Kidney (tissue), 14 donors: ENCODE data around the gene PLA2G6. TPM values are rescaled to one million over a fixed set of nuclear protein-coding genes. Genes with fewer than 3 reads are reported as not detected.

ENCODE experiments used
- DNase-seq, 5 donors: peaks; one replicate each; pipeline ENCODE4 v3.0.0-alpha.2; 2013 to 2020
- FAIRE-seq: peaks from 2 replicates; lab custom pipeline; 2012; peaks lifted over from hg19 to GRCh38; lab: Jason Lieb, UNC
- H3K27ac ChIP-seq, 2 donors: one replicate each; pipeline ENCODE4 v1.7.0; 2013; ENCODE audit warnings: low read depth in 2 of 2, low read length in 2 of 2, inconsistent platforms in 1 of 2
- H3K27me3 ChIP-seq: one replicate; pipeline ENCODE4 v1.7.1; 2013; ENCODE audit warnings: low read length, inconsistent platforms; ENCODE audit not compliant: control insufficient read depth, insufficient read depth
- H3K36me3 ChIP-seq, 3 donors: one replicate each; pipeline versions ENCODE4 v1.7.0 to v1.7.1; 2013; ENCODE audit warnings: low read length in 3 of 3, control low read depth in 1 of 3, inconsistent platforms in 1 of 3; ENCODE audit not compliant: insufficient read depth in 3 of 3, control insufficient read depth in 2 of 3
- H3K4me1 ChIP-seq, 3 donors: one replicate each; pipeline versions ENCODE4 v1.7.0 to v1.7.1; 2013; ENCODE audit warnings: low read length in 3 of 3, inconsistent platforms in 1 of 3, low read depth in 1 of 3; ENCODE audit not compliant: control insufficient read depth in 2 of 3, insufficient read depth in 2 of 3
- H3K4me3 ChIP-seq, 3 donors: one replicate each; pipeline versions ENCODE4 v1.7.0 to v1.8.1; 2013; ENCODE audit warnings: low read length in 3 of 3, control low read depth in 1 of 3, inconsistent platforms in 1 of 3
- H3K9ac ChIP-seq, 3 donors: one replicate each; pipeline versions ENCODE4 v1.7.0 to v1.7.1; 2013; ENCODE audit warnings: low read length in 3 of 3, control low read depth in 1 of 3, inconsistent platforms in 1 of 3
- H3K9me3 ChIP-seq, 3 donors: one replicate each; pipeline versions ENCODE4 v1.7.0 to v1.7.1; 2013; ENCODE audit warnings: low read length in 3 of 3, control low read depth in 1 of 3, inconsistent platforms in 1 of 3; ENCODE audit not compliant: control insufficient read depth in 2 of 3, insufficient read depth in 1 of 3
- intact Hi-C: fragments of 100-400 bp; cut with DNase I; formaldehyde crosslinking; loops from one replicate; pipeline ENCODE4 v1.11.1; 2022
- polyA plus RNA-seq: library from polyadenylated mRNA; stranded (reverse); fragments of 350-450 nt; fragmentation: Illumina TruSeq; extraction: RNeasy Lipid Tissue Mini Kit (QIAGEN cat#74804); gene quantifications from one replicate; pipeline ENCODE4 v1.2.3, GENCODE V29; 2014; ENCODE audit warnings: low read depth, low replicate concordance; ENCODE audit not compliant: insufficient read depth
- total RNA-seq: library from RNA; stranded (reverse); fragmentation: NEBNext Ultra II Directional; extraction: Animal tissue kit (Norgen Biotek cat#: 25700); gene quantifications from one replicate; pipeline ENCODE4 v1.2.1, GENCODE V29; 2021
- TF ChIP-seq, protein P1 (sequence below): IDR thresholded peaks from 3 replicates; pipeline ENCODE4 v1.5.1; 2012; ENCODE audit warnings: mild to moderate bottlenecking, moderate library complexity, borderline replicate concordance; ENCODE audit not compliant: insufficient read depth; ENCODE audit errors: extremely low read depth
- donor health status: control.
- donor health status: control.
- donor health status: control.
- donor health status: control.
- donor health status: control.
- donor health status: DM: yes; HTN: yes; CAD: no.
- donor health status: Normal renal cell carcinoma (clear cell type).

The PLA2G6 gene
- total and polyA plus RNA-seq, 2 donors from 2014 or later: 26.6 to 61.6 TPM

DNA sequence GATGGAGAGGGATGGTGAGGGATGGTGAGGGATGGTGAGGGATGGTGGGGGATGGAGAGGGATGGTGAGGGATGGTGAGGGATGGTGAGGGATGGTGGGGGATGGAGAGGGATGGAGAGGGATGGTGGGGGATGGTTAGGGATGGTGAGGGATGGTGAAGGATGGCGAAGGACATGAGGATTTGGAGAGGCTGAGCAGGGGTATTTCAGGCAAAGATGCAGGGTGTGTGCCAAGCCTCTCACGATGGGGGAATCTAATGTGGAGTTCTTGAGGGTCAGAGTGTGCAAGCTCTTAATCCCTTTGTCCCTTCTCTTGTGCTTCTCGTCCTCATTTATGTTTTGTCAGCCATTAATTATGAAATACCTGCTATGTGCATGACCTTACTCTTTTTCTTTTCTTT is 7.5 kb upstream of the PLA2G6 start:
- intact Hi-C loops: no loop called here
- Histone ChIP-seq H3K9me3 (no peaks in the 10 kb centered on the region), H3K27ac (no peak overlapping the region), H3K4me1 (peaks cover 0 to 2% (median 0%) of the 10 kb centered on the region in 3 donors), H3K9ac (no peak overlapping the region), H3K36me3 (no peaks in the 10 kb centered on the region), H3K27me3 (no peaks in the 10 kb centered on the region), H3K4me3 (no peak overlapping the region)
- TF ChIP-seq, protein P1, sequence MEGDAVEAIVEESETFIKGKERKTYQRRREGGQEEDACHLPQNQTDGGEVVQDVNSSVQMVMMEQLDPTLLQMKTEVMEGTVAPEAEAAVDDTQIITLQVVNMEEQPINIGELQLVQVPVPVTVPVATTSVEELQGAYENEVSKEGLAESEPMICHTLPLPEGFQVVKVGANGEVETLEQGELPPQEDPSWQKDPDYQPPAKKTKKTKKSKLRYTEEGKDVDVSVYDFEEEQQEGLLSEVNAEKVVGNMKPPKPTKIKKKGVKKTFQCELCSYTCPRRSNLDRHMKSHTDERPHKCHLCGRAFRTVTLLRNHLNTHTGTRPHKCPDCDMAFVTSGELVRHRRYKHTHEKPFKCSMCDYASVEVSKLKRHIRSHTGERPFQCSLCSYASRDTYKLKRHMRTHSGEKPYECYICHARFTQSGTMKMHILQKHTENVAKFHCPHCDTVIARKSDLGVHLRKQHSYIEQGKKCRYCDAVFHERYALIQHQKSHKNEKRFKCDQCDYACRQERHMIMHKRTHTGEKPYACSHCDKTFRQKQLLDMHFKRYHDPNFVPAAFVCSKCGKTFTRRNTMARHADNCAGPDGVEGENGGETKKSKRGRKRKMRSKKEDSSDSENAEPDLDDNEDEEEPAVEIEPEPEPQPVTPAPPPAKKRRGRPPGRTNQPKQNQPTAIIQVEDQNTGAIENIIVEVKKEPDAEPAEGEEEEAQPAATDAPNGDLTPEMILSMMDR: no peak
- DNase-seq (no peak), FAIRE-seq (no peak)

DNA sequence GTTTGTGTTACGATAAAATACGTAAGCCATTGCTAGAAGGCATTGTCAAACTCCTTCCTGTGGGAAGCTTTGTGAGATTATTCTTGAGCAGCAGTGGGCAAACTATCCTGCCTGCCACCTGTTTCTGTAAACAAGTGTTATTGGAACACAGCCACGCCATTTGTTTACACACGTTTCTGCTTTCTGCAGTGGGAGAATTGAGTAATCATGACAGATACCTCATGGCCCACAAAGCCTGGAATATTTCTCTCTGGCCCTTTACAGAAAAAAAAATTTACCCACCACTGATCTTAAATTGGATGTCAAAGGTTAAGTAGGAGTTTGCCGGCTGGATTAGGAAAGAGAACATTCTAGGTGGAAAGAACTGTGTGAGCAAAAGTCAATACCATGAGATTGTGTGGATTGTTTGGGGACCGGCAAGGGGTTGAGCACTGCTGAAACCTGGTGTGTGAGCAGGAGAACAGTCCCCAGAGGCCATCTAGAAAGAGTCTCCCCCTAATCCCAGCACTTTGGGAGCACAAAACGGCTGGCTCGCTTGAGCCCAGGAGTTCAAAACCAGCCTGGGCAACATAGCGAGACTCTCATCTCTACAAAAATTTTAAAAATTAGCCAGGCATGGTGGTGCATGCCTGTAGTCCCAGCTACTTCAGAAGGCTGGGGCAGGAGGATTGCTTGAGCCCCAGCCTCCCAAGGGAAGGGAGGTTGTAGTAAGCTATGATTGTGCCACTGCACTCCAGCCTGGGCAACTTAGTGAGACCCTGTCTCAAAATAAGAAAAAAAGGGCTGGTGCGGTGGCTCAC is 6.0 kb upstream of the PLA2G6 start:
- intact Hi-C loops: no loop called here
- Histone ChIP-seq H3K36me3 (no peaks in the 10 kb centered on the region), H3K27me3 (no peaks in the 10 kb centered on the region), H3K4me3 (no peak overlapping the region), H3K27ac (no peak overlapping the region), H3K9ac (no peak overlapping the region), H3K9me3 (no peaks in the 10 kb centered on the region), H3K4me1 (no peaks in the 10 kb centered on the region)
- DNase-seq (no peak), FAIRE-seq (no peak)
- TF ChIP-seq, protein P1: no peak

DNA sequence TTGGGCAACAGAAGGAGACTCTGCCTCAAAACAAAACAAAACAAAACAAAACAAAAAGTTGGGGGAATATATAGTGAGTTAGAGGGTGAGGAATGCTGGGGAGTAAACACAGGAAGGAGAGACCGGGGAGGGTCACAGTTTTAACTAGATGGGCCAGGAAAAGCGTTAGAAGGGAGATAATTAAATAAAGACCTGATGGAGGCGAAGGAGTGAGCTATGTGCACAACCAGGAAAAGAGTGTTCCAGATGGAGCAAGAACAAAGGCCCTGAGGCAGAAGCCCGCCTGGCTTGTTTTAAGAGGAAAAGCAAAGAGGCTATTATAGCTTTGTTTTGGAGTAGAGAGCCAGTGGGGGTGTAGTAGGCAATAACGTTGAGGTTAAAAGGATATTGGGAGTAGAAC is 4.8 kb upstream of the PLA2G6 start:
- TF ChIP-seq, protein P1: no peak
- intact Hi-C loops: no loop called here
- FAIRE-seq: no peak
- no peaks in the 10 kb centered on the region for H3K36me3 ChIP-seq
- H3K9me3 ChIP-seq: no peaks in the 10 kb centered on the region
- no peak overlapping the region for H3K27ac ChIP-seq
- no peak overlapping the region for H3K4me3 ChIP-seq
- H3K27me3 ChIP-seq: no peaks in the 10 kb centered on the region
- no peak overlapping the region for H3K9ac ChIP-seq
- H3K4me1 ChIP-seq: no peaks in the 10 kb centered on the region
- DNase-seq: no peak
